HEK293 (cell line): ENCODE data around the gene NFKBIL1.

ENCODE experiments used
- CTCF ChIA-PET: fragments of 350-600 bp; formaldehyde crosslinking; extraction: SDS; loops from one replicate; lab custom pipeline; 2021; ENCODE audit warnings: antibody characterized with exemption; lab: Yijun Ruan, JAX
- POLR2A ChIA-PET: fragments of 300-600 bp; formaldehyde crosslinking; extraction: SDS; loops from one replicate; lab custom pipeline; 2020; ENCODE audit warnings: antibody characterized with exemption, inconsistent platforms; lab: Yijun Ruan, JAX
- H3K27ac ChIP-seq: fragments of 200-500 bp; sonication (Bioruptor generic); 2 replicates; pipeline ENCODE4 v1.5.1; 2014; ENCODE audit warnings: low read depth, low read length, control low read depth, inconsistent platforms; ENCODE audit errors: extremely low read depth
- H3K36me3 ChIP-seq, 2 experiments: fragments of 200-500 bp in 1 of 2; sonication (Bioruptor generic) in 1 of 2; 1 replicate in 1 of 2; 2 replicates in 1 of 2; pipeline ENCODE4 v1.5.1; 2014 to 2017; ENCODE audit warnings: inconsistent platforms in 2 of 2, low read length in 2 of 2; ENCODE audit not compliant: control insufficient read depth in 2 of 2, insufficient read depth in 1 of 2
- H3K4me1 ChIP-seq: fragments of 200-500 bp; sonication (Bioruptor generic); 2 replicates; pipeline ENCODE4 v1.5.1; 2014; ENCODE audit warnings: mild to moderate bottlenecking, low read length, inconsistent platforms; ENCODE audit not compliant: control insufficient read depth, insufficient read depth
- H3K4me3 ChIP-seq: 2 replicates; pipeline ENCODE4 v1.5.1; 2011; ENCODE audit warnings: low read depth, mild to moderate bottlenecking, control low read depth, low read length, moderate library complexity
- H3K9me3 ChIP-seq: fragments of 200-500 bp; sonication (Bioruptor generic); 2 replicates; pipeline ENCODE4 v1.5.1; 2014; ENCODE audit warnings: low read depth, low read length, inconsistent platforms; ENCODE audit not compliant: control insufficient read depth, insufficient read depth
- ELK4 ChIP-seq: IDR thresholded peaks from 2 replicates; pipeline ENCODE4 v1.6.1; 2011; ENCODE audit warnings: mild to moderate bottlenecking, low read depth, low read length, borderline replicate concordance
- HIC1 ChIP-seq: fragments of 450-650 bp; formaldehyde crosslinking; IDR thresholded peaks from 2 replicates; pipeline ENCODE4 v1.5.1; 2016; ENCODE audit warnings: missing biosample characterization, missing genetic modification characterization
- PRDM1 ChIP-seq: fragments of 450-650 bp; formaldehyde crosslinking; IDR thresholded peaks from 2 replicates; pipeline ENCODE4; 2016; ENCODE audit warnings: missing biosample characterization, missing genetic modification characterization
- RBAK ChIP-seq: fragments of 450-650 bp; formaldehyde crosslinking; IDR thresholded peaks from 2 replicates; pipeline ENCODE4 v1.5.1; 2016; ENCODE audit warnings: missing biosample characterization, missing genetic modification characterization
- REPIN1 ChIP-seq: fragments of 450-650 bp; formaldehyde crosslinking; IDR thresholded peaks from 2 replicates; pipeline ENCODE4 v1.5.1; 2017; ENCODE audit warnings: missing biosample characterization, missing genetic modification characterization, low read depth
- SETDB1 ChIP-seq: IDR thresholded peaks from one replicate; pipeline ENCODE4 v1.6.1; 2017; ENCODE audit warnings: mild to moderate bottlenecking, low read length, moderate library complexity, mixed read lengths; ENCODE audit not compliant: insufficient read length
- WT1 ChIP-seq: fragments of 450-650 bp; formaldehyde crosslinking; IDR thresholded peaks from 2 replicates; pipeline ENCODE4 v1.5.1; 2016; ENCODE audit warnings: missing biosample characterization, missing genetic modification characterization
- ZBTB26 ChIP-seq: fragments of 450-650 bp; formaldehyde crosslinking; optimal IDR thresholded peaks from 2 replicates; pipeline ENCODE3; 2016; ENCODE audit warnings: missing biosample characterization, mild to moderate bottlenecking, missing genetic modification characterization
- ZBTB6 ChIP-seq: fragments of 450-650 bp; formaldehyde crosslinking; IDR thresholded peaks from 2 replicates; pipeline ENCODE4 v1.5.1; 2017; ENCODE audit warnings: missing biosample characterization, missing genetic modification characterization
- ZBTB8A ChIP-seq: fragments of 450-650 bp; formaldehyde crosslinking; IDR thresholded peaks from 2 replicates; pipeline ENCODE4 v1.5.1; 2016; ENCODE audit warnings: missing biosample characterization, missing genetic modification characterization
- ZFP37 ChIP-seq: fragments of 450-650 bp; formaldehyde crosslinking; IDR thresholded peaks from 2 replicates; pipeline ENCODE4 v1.5.1; 2016; ENCODE audit warnings: missing biosample characterization, missing genetic modification characterization
- ZNF132 ChIP-seq: fragments of 450-650 bp; formaldehyde crosslinking; IDR thresholded peaks from 2 replicates; pipeline ENCODE4 v1.5.1; 2017; ENCODE audit warnings: missing biosample characterization, missing genetic modification characterization, borderline replicate concordance
- ZNF140 ChIP-seq: fragments of 450-650 bp; formaldehyde crosslinking; IDR thresholded peaks from 2 replicates; pipeline ENCODE4 v1.5.1; 2016; ENCODE audit warnings: missing biosample characterization, missing genetic modification characterization
- ZNF157 ChIP-seq: fragments of 450-650 bp; formaldehyde crosslinking; IDR thresholded peaks from 2 replicates; pipeline ENCODE4 v1.5.1; 2016; ENCODE audit warnings: missing biosample characterization, missing genetic modification characterization
- ZNF184 ChIP-seq: fragments of 450-650 bp; IDR thresholded peaks from 2 replicates; pipeline ENCODE4 v1.5.1; 2018; ENCODE audit warnings: missing biosample characterization, mild to moderate bottlenecking, missing genetic modification characterization
- ZNF2 ChIP-seq: fragments of 450-650 bp; formaldehyde crosslinking; IDR thresholded peaks from 2 replicates; pipeline ENCODE4 v1.5.1; 2016; ENCODE audit warnings: missing biosample characterization, missing genetic modification characterization
- ZNF266 ChIP-seq: fragments of 450-650 bp; formaldehyde crosslinking; IDR thresholded peaks from 2 replicates; pipeline ENCODE4 v1.5.1; 2016; ENCODE audit warnings: missing biosample characterization, missing genetic modification characterization, low read depth
- ZNF391 ChIP-seq: fragments of 450-650 bp; formaldehyde crosslinking; IDR thresholded peaks from 2 replicates; pipeline ENCODE4 v1.5.1; 2016; ENCODE audit warnings: low read depth, missing biosample characterization, missing genetic modification characterization, borderline replicate concordance
- ZNF473 ChIP-seq: fragments of 450-650 bp; formaldehyde crosslinking; IDR thresholded peaks from 2 replicates; pipeline ENCODE4 v1.5.1; 2017; ENCODE audit warnings: missing biosample characterization, missing genetic modification characterization
- ZNF488 ChIP-seq: fragments of 450-650 bp; formaldehyde crosslinking; IDR thresholded peaks from 2 replicates; pipeline ENCODE4 v1.5.1; 2016; ENCODE audit warnings: missing biosample characterization, missing genetic modification characterization
- ZNF548 ChIP-seq: fragments of 450-650 bp; formaldehyde crosslinking; IDR thresholded peaks from 2 replicates; pipeline ENCODE4 v1.5.1; 2016; ENCODE audit warnings: missing biosample characterization, missing genetic modification characterization
- ZNF555 ChIP-seq: fragments of 450-650 bp; formaldehyde crosslinking; conservative IDR thresholded peaks from 2 replicates; pipeline ENCODE4 v1.5.1; 2017; ENCODE audit warnings: missing biosample characterization, mild to moderate bottlenecking, missing genetic modification characterization, inconsistent platforms
- ZNF560 ChIP-seq: fragments of 450-650 bp; formaldehyde crosslinking; IDR thresholded peaks from 2 replicates; pipeline ENCODE4 v1.5.1; 2017; ENCODE audit warnings: missing biosample characterization, missing genetic modification characterization, borderline replicate concordance
- ZNF621 ChIP-seq: fragments of 450-650 bp; formaldehyde crosslinking; IDR thresholded peaks from 2 replicates; pipeline ENCODE4 v1.5.1; 2017; ENCODE audit warnings: missing biosample characterization, missing genetic modification characterization
- ZNF692 ChIP-seq: fragments of 450-650 bp; formaldehyde crosslinking; IDR thresholded peaks from 2 replicates; pipeline ENCODE4 v1.5.1; 2016; ENCODE audit warnings: missing biosample characterization, missing genetic modification characterization
- ZNF701 ChIP-seq: fragments of 450-650 bp; formaldehyde crosslinking; IDR thresholded peaks from 2 replicates; pipeline ENCODE4 v1.5.1; 2016; ENCODE audit warnings: missing biosample characterization, missing genetic modification characterization
- ZNF785 ChIP-seq: fragments of 450-650 bp; formaldehyde crosslinking; IDR thresholded peaks from 2 replicates; pipeline ENCODE4 v1.5.1; 2016; ENCODE audit warnings: missing biosample characterization, missing genetic modification characterization
- ZSCAN18 ChIP-seq: fragments of 450-650 bp; formaldehyde crosslinking; IDR thresholded peaks from 2 replicates; pipeline ENCODE4 v1.5.1; 2016; ENCODE audit warnings: missing biosample characterization, missing genetic modification characterization

Gene NFKBIL1

GRCh38 chr6:31543639-31544038 is 3.8 kb upstream of the NFKBIL1 start:
- CTCF ChIA-PET, result interaction anchor here (0.5 to 13.9 kb wide), 4 partner anchors 39 to 1768 kb away, joined by 3 to 431 read pairs (median 36); partner anchors contain the start of genes LST1, LTB and NCR3
- Histone ChIP-seq H3K36me3 (peaks cover 21 to 33% of the 10 kb centered on the region in 2 experiments), H3K4me3 (no peak overlapping the region), H3K9me3 (no peaks in the 10 kb centered on the region), H3K27ac (no peak overlapping the region), H3K4me1 (peaks cover 15% of the 10 kb centered on the region)
- TF ChIP-seq ZNF132 (no peak), ZNF157 (tag by site-specific recombination) (no peak), ZFP37 (tag by site-specific recombination) (no peak), ZNF555 (no peak), ZNF184 (tag by site-specific recombination) (no peak), ZNF785 (no peak), ZNF548 (tag by site-specific recombination) (no peak), ZNF391 (tag by site-specific recombination) (no peak), SETDB1 (no peak), ZSCAN18 (no peak), ELK4 (no peak), ZNF266 (tag by site-specific recombination) (no peak), ZBTB8A (tag by site-specific recombination) (no peak), PRDM1 (no peak), ZNF488 (tag by site-specific recombination) (no peak), ZNF621 (no peak), ZNF560 (tag by site-specific recombination) (no peak), ZNF701 (no peak), ZNF2 (no peak), WT1 (no peak)
- POLR2A ChIA-PET, result interaction anchor here (3.8 to 4.2 kb wide), 3 partner anchors 14 to 284 kb away, joined by 30 to 112 read pairs (median 97); partner anchors contain the start of genes HSPA1B, MCCD1 and MICB

GRCh38 chr6:31544676-31545075 is 2.7 kb upstream of the NFKBIL1 start:
- Histone ChIP-seq H3K27ac (no peak overlapping the region), H3K4me3 (no peak overlapping the region), H3K36me3 (peaks cover 19 to 33% of the 10 kb centered on the region in 2 experiments), H3K4me1 (peaks cover 5% of the 10 kb centered on the region), H3K9me3 (no peaks in the 10 kb centered on the region)
- ChIA-PET POLR2A (interaction anchor here (3.1 kb wide), 1 partner anchor 283 kb away, joined by 20 read pairs; the partner anchor contains the start of gene HSPA1B), CTCF (interaction anchor here (0.7 to 13.9 kb wide), 5 partner anchors 38 to 78 kb away, joined by 3 to 431 read pairs (median 5); partner anchors contain the start of genes LST1, LTB and NCR3)
- TF ChIP-seq ZBTB26 (tag by site-specific recombination) (no peak), ZNF473 (tag by site-specific recombination) (no peak), ZNF555 (no peak), ZNF140 (tag by site-specific recombination) (no peak), RBAK (tag by site-specific recombination) (no peak), REPIN1 (tag by site-specific recombination) (no peak), ZBTB6 (tag by site-specific recombination) (no peak), HIC1 (tag by site-specific recombination) (no peak), ZNF157 (tag by site-specific recombination) (no peak), ZNF692 (tag by site-specific recombination) (no peak)
